GM19240 (cell line): ENCODE results near the gene OR7G1.
"Not testable (repeated sequence)": the region's sequence is repeated elsewhere in the genome, so short reads cannot be mapped to it uniquely, and the experiment has no call there.

Source experiments
- DNase-seq: peaks from one replicate; pipeline ENCODE4 v3.0.0; 2011; ENCODE audit warnings: low spot score; ENCODE audit not compliant: insufficient read length

The OR7G1 gene

GRCh38 chr19:9078651-9079050 lies 36.9 kb downstream of the OR7G1 start:
- no peak for DNase-seq

- DNase-seq, result no peak
Observed at GRCh38 chr19:9076901-9077300, 38.7 kb downstream of the OR7G1 start.

GRCh38 chr19:9075064-9075949 lies 40.3 kb downstream of the OR7G1 start:
- no peak for DNase-seq

GRCh38 chr19:9073806-9074205 lies 41.8 kb downstream of the OR7G1 start:
- DNase-seq, result no peak

GRCh38 chr19:9071720-9072119 lies 43.8 kb downstream of the OR7G1 start:
- DNase-seq, result not testable (repeated sequence)

GRCh38 chr19:9070066-9070465 lies 45.5 kb downstream of the OR7G1 start:
- no peak for DNase-seq

GRCh38 chr19:9065457-9066014 lies 50.0 kb downstream of the OR7G1 start:
- DNase-seq, result no peak
